ENCODE measurements around the gene ADGB. TPM values are rescaled to one million over a fixed set of nuclear protein-coding genes. Genes with fewer than 3 reads are reported as not detected.
"Not testable (repeated sequence)": the region's sequence is repeated elsewhere in the genome, so short reads cannot be mapped to it uniquely, and the experiment has no call there.

Gene ADGB
- polyA plus RNA-seq, 6 donors from 2014 or later, result not detected

DNA sequence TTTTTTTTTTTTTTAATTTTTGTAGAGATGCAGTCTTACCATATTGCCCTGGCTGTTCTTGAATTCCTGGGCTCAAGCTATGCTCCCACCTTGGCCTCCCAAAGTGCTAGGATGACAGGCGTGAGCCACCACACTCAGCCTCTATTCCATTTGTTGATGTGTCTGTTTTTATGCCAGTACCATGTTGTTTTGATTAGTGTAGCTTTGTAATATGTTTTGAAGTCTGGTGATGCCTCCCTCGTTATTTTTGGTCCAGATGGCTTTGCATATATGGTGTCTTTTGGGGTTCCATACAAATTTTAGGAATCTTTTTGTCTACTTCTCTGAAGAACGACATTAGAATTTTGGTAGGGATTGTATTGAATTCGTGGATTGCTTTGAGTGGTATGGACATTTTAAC is 193.2 kb downstream of the ADGB start:
- Mint-ChIP-seq H3K9me3 (peaks cover 0 to 35% (median 8%) of the 10 kb centered on the region in 7 donors), H3K36me3 (no peaks in the 10 kb centered on the region), H3K4me3 (no peak overlapping the region), H3K27me3 (peaks cover 10 to 15% (median 11%) of the 10 kb centered on the region in 3 donors), H3K4me1 (no peaks in the 10 kb centered on the region), H3K27ac (no peak overlapping the region)
- ATAC-seq (ENCODE audit: low read depth in 2 of 2) (no peak), DNase-seq (no peak)

DNA sequence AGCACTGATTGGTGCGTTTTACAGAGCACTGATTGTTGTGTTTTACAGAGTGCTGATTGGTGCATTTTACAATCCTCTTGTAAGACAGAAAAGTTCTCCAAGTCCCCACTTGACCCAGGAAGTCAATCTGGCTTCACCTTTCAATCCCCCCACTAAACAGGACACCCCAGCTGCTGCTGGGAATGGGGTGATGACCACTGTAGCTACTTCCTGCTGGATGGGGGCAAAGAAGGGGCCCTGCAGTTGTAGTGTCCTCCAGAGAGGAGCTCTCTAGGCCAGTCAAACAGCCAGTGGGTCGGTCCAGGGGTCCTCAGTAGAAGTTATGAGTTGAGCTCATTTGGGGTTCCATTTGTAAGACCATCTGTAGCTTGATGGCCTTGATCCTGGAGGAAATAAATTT is 194.4 kb downstream of the ADGB start:
- H3K27ac Mint-ChIP-seq, DNase-seq: not testable (repeated sequence)
- peaks cover 9 to 11% (median 10%) of the 10 kb centered on the region in 3 donors for H3K27me3 Mint-ChIP-seq

GRCh38 chr6:146795479-146796133 is 196.8 kb downstream of the ADGB start:
- ATAC-seq (ENCODE audit: low read depth in 2 of 2), result no peak
- H3K9me3 Mint-ChIP-seq, result peaks cover 0 to 35% (median 10%) of the 10 kb centered on the region in 7 donors
- H3K36me3 Mint-ChIP-seq, result no peaks in the 10 kb centered on the region
- no peak overlapping the region for H3K27ac Mint-ChIP-seq
- DNase-seq, result no peak
- peaks cover 5 to 10% (median 9%) of the 10 kb centered on the region in 3 donors for H3K27me3 Mint-ChIP-seq
- no peaks in the 10 kb centered on the region for H3K4me1 Mint-ChIP-seq
- H3K4me3 Mint-ChIP-seq, result no peak overlapping the region

More for the DNA sequence above, 194.4 kb downstream of the ADGB start:
- not testable (repeated sequence) for H3K4me3 Mint-ChIP-seq; H3K4me1 Mint-ChIP-seq; H3K36me3 Mint-ChIP-seq; ATAC-seq (ENCODE audit: low read depth in 2 of 2)
- H3K9me3 Mint-ChIP-seq, result peaks cover 0 to 35% (median 10%) of the 10 kb centered on the region in 7 donors

DNA sequence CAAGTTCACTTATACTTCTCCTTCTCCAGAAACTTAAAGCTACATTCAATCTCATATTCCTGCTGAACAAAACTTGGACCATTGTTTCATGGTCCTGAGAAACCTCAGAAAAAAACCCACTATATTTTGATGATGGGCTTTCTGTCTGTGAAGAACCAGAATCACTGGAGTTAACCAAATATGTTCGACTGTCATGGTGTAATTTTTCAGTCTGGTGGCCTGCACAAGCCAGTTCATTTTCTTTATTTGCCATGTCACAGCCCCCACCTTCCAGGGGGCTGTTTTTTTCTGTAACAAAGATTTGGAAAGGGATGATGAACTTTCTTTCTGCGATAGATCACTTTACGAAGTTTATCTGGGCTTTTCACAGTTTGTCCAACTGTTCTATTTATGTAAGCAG is 204.4 kb downstream of the ADGB start:
- not testable (repeated sequence) for H3K27me3 Mint-ChIP-seq; H3K4me3 Mint-ChIP-seq; H3K36me3 Mint-ChIP-seq; H3K9me3 Mint-ChIP-seq; DNase-seq; H3K4me1 Mint-ChIP-seq; H3K27ac Mint-ChIP-seq; ATAC-seq (ENCODE audit: low read depth in 2 of 2)

- H3K4me1 Mint-ChIP-seq, result no peaks in the 10 kb centered on the region
- H3K9me3 Mint-ChIP-seq, result peaks cover 0 to 6% (median 0%) of the 10 kb centered on the region in 7 donors
- no peak for ATAC-seq (ENCODE audit: low read depth in 2 of 2)
- H3K27ac Mint-ChIP-seq, result no peak overlapping the region
- no peaks in the 10 kb centered on the region for H3K36me3 Mint-ChIP-seq
- peaks cover 0 to 8% (median 0%) of the 10 kb centered on the region in 3 donors for H3K27me3 Mint-ChIP-seq
- H3K4me3 Mint-ChIP-seq, result no peak overlapping the region
- DNase-seq, result no peak
Observed at GRCh38 chr6:146803601-146804000, 204.8 kb downstream of the ADGB start.

GRCh38 chr6:146805546-146806325 is 207.0 kb downstream of the ADGB start:
- H3K27ac Mint-ChIP-seq, result no peak overlapping the region
- DNase-seq, result no peak
- H3K4me3 Mint-ChIP-seq, result no peak overlapping the region
- ATAC-seq (ENCODE audit: low read depth in 2 of 2), result no peak
- H3K36me3 Mint-ChIP-seq, result no peaks in the 10 kb centered on the region
- H3K9me3 Mint-ChIP-seq, result peaks cover 0 to 6% (median 0%) of the 10 kb centered on the region in 7 donors
- H3K27me3 Mint-ChIP-seq, result peaks cover 0 to 8% (median 0%) of the 10 kb centered on the region in 3 donors
- H3K4me1 Mint-ChIP-seq, result no peaks in the 10 kb centered on the region

DNA sequence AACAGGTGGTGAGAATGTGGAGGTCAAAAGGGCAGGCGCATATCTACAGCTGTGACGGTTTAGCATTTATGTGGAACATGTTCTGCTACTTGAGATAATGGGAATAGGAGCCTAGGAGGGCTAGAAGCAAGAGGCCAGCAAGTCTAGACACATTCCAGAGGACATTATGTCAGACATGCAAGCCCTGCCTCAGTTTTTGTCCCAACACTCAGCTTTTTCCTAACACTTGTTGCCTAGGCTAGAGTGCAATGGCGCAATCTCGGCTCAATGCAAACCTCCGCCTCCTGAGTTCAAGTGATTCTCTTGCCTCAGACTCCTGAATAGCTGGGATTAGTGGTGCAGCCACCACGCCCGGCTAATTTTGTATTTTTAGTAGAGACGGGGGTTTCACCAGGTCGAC is 210.2 kb downstream of the ADGB start:
- not testable (repeated sequence) for H3K36me3 Mint-ChIP-seq; H3K9me3 Mint-ChIP-seq; DNase-seq; H3K27ac Mint-ChIP-seq; H3K27me3 Mint-ChIP-seq; H3K4me1 Mint-ChIP-seq; H3K4me3 Mint-ChIP-seq; ATAC-seq (ENCODE audit: low read depth in 2 of 2)

DNA sequence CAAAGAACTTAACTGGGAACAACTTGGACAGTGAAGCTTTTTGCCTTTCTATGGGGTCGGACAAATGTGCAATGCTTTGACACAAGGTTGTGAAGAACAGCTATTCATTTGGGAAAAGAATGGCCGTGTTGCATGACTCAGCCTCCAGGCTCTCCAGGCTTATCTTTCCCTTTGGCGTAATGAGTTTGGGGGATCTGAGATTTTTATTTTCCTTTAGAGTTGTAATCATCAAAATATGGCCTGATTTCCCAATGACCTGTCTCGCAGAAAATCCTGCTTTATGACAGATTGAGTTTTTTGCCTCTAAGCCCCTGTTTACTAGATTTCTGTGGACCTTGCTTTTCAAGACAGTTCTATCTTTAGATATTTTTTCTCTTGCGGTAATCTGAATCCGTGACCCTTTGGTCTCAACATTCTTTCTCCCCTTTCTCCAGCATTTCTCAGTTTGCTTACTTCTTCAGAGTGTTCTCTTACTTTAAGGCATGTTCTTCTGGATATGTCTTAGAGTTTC is 214.1 kb downstream of the ADGB start:
- H3K27me3 Mint-ChIP-seq; H3K4me1 Mint-ChIP-seq; H3K27ac Mint-ChIP-seq; ATAC-seq (ENCODE audit: low read depth in 2 of 2); H3K9me3 Mint-ChIP-seq; DNase-seq; H3K36me3 Mint-ChIP-seq; H3K4me3 Mint-ChIP-seq: not testable (repeated sequence)

DNA sequence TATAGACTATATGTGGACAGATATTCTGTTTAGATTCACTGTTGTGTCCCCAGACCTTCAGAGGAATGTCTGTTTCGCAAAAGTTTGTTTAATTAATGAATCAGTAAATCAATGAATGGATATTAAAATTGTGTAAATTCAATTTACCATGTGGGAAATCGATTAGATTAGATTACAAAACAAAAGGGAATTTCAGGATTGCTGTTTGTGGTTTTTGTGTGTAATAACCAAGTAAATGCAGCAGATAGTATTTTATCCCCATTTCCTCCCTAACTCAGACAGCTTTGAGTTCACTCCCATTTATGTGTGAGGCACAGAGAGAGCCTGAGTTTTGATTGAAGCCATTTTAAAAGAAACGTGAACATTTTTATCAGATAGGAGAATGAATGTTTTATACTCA is 214.8 kb downstream of the ADGB start:
- H3K27ac Mint-ChIP-seq, result no peak overlapping the region
- peaks cover 0 to 1% (median 0%) of the 10 kb centered on the region in 7 donors for H3K9me3 Mint-ChIP-seq
- no peaks in the 10 kb centered on the region for H3K36me3 Mint-ChIP-seq
- H3K4me1 Mint-ChIP-seq, result no peaks in the 10 kb centered on the region
- ATAC-seq (ENCODE audit: low read depth in 2 of 2), result no peak
- no peak for DNase-seq
- H3K4me3 Mint-ChIP-seq, result no peak overlapping the region
- H3K27me3 Mint-ChIP-seq, result peaks cover 0 to 5% (median 4%) of the 10 kb centered on the region in 3 donors

- Mint-ChIP-seq H3K27ac (no peak overlapping the region), H3K36me3 (no peaks in the 10 kb centered on the region), H3K4me1 (no peaks in the 10 kb centered on the region), H3K9me3 (peaks cover 0 to 1% (median 0%) of the 10 kb centered on the region in 7 donors), H3K27me3 (peaks cover 0 to 5% (median 4%) of the 10 kb centered on the region in 3 donors), H3K4me3 (no peak overlapping the region)
- ATAC-seq (ENCODE audit: low read depth in 2 of 2), result no peak
- no peak for DNase-seq
Observed at GRCh38 chr6:146814148-146814750, 215.5 kb downstream of the ADGB start.

- not testable (repeated sequence) for H3K4me3 Mint-ChIP-seq; H3K9me3 Mint-ChIP-seq; ATAC-seq (ENCODE audit: low read depth in 2 of 2); H3K36me3 Mint-ChIP-seq; H3K27me3 Mint-ChIP-seq; DNase-seq; H3K4me1 Mint-ChIP-seq; H3K27ac Mint-ChIP-seq
Observed at GRCh38 chr6:146815511-146816462, 217.0 kb downstream of the ADGB start.

GRCh38 chr6:146819596-146820320 is 221.0 kb downstream of the ADGB start:
- Mint-ChIP-seq H3K36me3 (no peaks in the 10 kb centered on the region), H3K4me1 (no peaks in the 10 kb centered on the region), H3K27me3 (no peaks in the 10 kb centered on the region), H3K27ac (no peak overlapping the region), H3K9me3 (no peaks in the 10 kb centered on the region), H3K4me3 (no peak overlapping the region)
- ATAC-seq (ENCODE audit: low read depth in 2 of 2) (no peak), DNase-seq (no peak)
